GM06990 (cell line): ENCODE data around the gene CHIC1.
"Not testable (repeated sequence)": the region's sequence is repeated elsewhere in the genome, so short reads cannot be mapped to it uniquely, and the experiment has no call there.

Experiments
- DNase-seq: peaks from one replicate; pipeline ENCODE4 v3.0.0-alpha.2; 2011; ENCODE audit not compliant: insufficient read length; ENCODE audit errors: extremely low read depth
- H3K27me3 ChIP-seq: replicated peaks from 2 replicates; pipeline ENCODE4 v1.6.0; 2011; ENCODE audit warnings: low read length; ENCODE audit not compliant: control insufficient read depth, insufficient read depth
- H3K36me3 ChIP-seq: 2 replicates; pipeline ENCODE4 v1.5.1; 2011; ENCODE audit warnings: low read length; ENCODE audit not compliant: control insufficient read depth, insufficient read depth
- H3K4me3 ChIP-seq: replicated peaks from 2 replicates; pipeline ENCODE4 v1.5.1; 2011; ENCODE audit warnings: low read depth, mild to moderate bottlenecking, control low read depth, low read length
- CTCF ChIP-seq: IDR thresholded peaks from 2 replicates; pipeline ENCODE4 v1.5.1; 2011; ENCODE audit warnings: low read length, control low read depth, mild to moderate bottlenecking, inconsistent platforms; ENCODE audit not compliant: insufficient read depth, poor library complexity, severe bottlenecking

CHIC1 gene

GRCh38 chrX:73561801-73562200 is 1.2 kb upstream of the CHIC1 start:
- no peak for TF ChIP-seq CTCF
- H3K27me3 ChIP-seq, result no peaks in the 10 kb centered on the region
- H3K4me3 ChIP-seq, result no peak overlapping the region
- DNase-seq, result no peak
- no peaks in the 10 kb centered on the region for H3K36me3 ChIP-seq

DNA sequence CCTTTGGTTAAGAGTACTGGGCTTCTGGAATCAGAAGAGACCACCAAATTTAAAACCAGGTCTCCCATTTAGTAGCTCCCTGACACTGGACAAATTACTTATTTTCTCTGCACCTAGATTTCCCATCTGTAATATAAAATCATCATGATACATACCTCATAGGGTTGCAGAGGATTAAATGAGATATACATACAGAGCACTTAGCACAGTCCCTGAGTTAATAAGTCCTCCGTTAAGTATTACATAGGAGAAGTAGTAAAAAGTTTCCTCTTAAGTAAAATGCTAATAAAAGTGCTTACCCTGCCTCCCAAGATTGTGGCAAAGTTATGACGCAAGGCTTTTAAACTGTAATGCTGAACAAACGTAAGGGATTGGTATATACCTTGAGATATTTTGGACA is 539 bp upstream of the CHIC1 start:
- DNase-seq, result no peak
- Histone ChIP-seq H3K4me3 (peak overlapping the region; percentile 58), H3K36me3 (no peaks in the 10 kb centered on the region), H3K27me3 (no peaks in the 10 kb centered on the region)
- TF ChIP-seq CTCF, result no peak

DNA sequence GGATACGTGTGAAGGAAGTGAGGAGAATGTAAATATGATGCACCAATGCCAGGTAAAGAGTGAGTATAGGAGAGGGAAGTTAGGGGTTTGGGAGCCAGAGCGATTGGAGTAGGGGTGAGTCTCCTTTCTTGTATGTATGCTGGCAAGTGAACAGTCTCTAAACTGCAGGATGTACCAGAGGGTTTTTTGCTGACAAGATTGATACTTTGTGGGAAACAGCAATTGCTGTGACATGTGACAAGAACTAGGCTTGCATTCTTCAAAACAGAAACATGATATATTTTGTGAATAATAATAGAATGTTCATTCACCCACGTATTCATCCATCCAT is 706 bp downstream of the CHIC1 start:
- TF ChIP-seq CTCF, result no peak
- Histone ChIP-seq H3K36me3 (no peaks in the 10 kb centered on the region), H3K4me3 (peak overlapping the region; percentile 58), H3K27me3 (no peaks in the 10 kb centered on the region)
- peak; percentile 3 for DNase-seq

GRCh38 chrX:73577361-73577760 is 14.4 kb downstream of the CHIC1 start:
- no peaks in the 10 kb centered on the region for H3K27me3 ChIP-seq
- no peaks in the 10 kb centered on the region for H3K36me3 ChIP-seq
- no peak for TF ChIP-seq CTCF
- no peak for DNase-seq
- H3K4me3 ChIP-seq, result no peak overlapping the region

DNA sequence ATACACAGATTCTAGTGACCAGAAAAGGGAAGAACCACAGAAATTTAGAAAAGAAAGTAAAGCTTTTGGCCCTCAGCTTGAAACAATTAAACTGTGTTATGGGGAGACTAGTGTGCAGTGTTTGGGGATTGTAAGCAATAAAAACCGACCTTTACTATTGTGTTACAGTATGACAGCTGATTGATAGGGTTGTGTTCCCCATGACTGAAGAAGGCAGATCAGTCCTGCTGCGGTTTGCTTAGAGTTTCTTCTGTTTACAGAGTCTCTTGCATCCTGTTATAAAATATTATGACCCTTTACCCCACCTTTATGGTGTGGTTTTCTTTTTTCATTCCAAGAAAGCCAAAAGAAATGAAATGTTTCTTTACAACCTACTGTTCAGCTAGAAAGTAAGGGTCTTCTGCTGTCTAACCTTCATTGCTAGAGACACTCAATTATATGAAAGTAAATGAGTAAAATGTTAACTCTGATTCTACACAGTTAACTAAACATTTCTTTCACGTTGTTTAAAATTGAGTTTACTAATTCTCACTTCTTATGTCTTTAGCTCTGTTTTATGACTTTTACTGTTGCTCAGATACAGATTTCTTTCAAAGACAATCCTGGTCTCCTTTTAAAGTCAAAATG is 18.1 kb downstream of the CHIC1 start:
- no peak for TF ChIP-seq CTCF
- Histone ChIP-seq H3K4me3 (no peak overlapping the region), H3K36me3 (no peaks in the 10 kb centered on the region), H3K27me3 (no peaks in the 10 kb centered on the region)
- DNase-seq, result no peak

GRCh38 chrX:73597758-73598157 is 34.8 kb downstream of the CHIC1 start:
- not testable (repeated sequence) for H3K27me3 ChIP-seq, DNase-seq, H3K36me3 ChIP-seq, H3K4me3 ChIP-seq
